PFSK-1 (cell line): ENCODE data around the gene CFAP61.

Source experiments
- POLR2AphosphoS5 ChIP-seq: IDR thresholded peaks from 2 replicates; pipeline ENCODE4 v1.6.1; 2012; ENCODE audit warnings: low read depth, mild to moderate bottlenecking, control low read depth, low read length, moderate library complexity
- SIN3A ChIP-seq: IDR thresholded peaks from 2 replicates; pipeline ENCODE4 v1.6.1; 2012; ENCODE audit warnings: mild to moderate bottlenecking, low read length, moderate library complexity, borderline replicate concordance; ENCODE audit not compliant: insufficient read depth
- TAF1 ChIP-seq: IDR thresholded peaks from 2 replicates; pipeline ENCODE4 v1.6.1; 2012; ENCODE audit warnings: low read length, control low read depth, borderline replicate concordance; ENCODE audit not compliant: insufficient read depth
- TF ChIP-seq, protein P1 (sequence below), 2 experiments: IDR thresholded peaks; 2 replicates each; pipeline versions ENCODE4 v1.6.1 to v1.8.0; 2011 to 2012; ENCODE audit warnings: low read depth in 2 of 2, low read length in 2 of 2, control low read depth in 1 of 2, inconsistent platforms in 1 of 2, mild to moderate bottlenecking in 1 of 2, moderate library complexity in 1 of 2; ENCODE audit not compliant: insufficient read depth in 1 of 2

DNA sequence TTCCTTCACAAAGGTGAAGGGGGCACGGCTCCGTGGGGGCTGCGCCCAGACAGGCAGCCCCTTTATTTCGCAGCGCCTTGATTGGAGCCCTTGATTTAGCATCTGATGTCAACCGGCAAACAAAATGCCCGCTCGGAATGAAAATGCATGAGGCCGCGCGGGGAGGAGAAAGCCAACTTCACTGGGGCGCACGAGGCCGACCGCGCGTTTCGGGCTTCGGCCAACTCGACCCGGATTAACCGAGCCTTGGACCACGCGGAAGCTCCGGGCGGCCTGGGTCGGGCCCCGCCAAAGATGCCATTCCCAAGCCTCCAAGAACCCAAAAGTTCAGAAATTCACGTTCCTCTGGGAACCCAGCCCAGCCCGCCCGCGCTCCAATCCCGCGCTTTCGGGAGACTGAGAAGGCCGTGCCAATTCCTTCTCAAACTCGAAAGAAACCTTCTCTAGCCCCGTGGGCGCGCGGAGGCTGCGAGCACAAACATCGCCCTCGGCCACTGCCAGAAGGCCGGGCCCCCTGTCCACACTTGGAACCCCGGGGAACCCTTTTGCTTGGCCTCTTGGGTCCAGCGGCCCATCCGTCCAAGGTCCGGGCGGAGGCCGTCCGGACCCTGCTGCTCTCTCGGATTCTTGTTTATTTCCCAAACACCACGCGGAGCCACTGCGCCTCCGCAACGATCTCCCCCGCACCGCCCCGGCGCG, 314.7 kb downstream of the CFAP61 start:
- no peak for TF ChIP-seq SIN3A
- TF ChIP-seq POLR2AphosphoS5 = no peak
- TF ChIP-seq, protein P1, sequence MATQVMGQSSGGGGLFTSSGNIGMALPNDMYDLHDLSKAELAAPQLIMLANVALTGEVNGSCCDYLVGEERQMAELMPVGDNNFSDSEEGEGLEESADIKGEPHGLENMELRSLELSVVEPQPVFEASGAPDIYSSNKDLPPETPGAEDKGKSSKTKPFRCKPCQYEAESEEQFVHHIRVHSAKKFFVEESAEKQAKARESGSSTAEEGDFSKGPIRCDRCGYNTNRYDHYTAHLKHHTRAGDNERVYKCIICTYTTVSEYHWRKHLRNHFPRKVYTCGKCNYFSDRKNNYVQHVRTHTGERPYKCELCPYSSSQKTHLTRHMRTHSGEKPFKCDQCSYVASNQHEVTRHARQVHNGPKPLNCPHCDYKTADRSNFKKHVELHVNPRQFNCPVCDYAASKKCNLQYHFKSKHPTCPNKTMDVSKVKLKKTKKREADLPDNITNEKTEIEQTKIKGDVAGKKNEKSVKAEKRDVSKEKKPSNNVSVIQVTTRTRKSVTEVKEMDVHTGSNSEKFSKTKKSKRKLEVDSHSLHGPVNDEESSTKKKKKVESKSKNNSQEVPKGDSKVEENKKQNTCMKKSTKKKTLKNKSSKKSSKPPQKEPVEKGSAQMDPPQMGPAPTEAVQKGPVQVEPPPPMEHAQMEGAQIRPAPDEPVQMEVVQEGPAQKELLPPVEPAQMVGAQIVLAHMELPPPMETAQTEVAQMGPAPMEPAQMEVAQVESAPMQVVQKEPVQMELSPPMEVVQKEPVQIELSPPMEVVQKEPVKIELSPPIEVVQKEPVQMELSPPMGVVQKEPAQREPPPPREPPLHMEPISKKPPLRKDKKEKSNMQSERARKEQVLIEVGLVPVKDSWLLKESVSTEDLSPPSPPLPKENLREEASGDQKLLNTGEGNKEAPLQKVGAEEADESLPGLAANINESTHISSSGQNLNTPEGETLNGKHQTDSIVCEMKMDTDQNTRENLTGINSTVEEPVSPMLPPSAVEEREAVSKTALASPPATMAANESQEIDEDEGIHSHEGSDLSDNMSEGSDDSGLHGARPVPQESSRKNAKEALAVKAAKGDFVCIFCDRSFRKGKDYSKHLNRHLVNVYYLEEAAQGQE (IDR thresholded peaks at IDR 0.05; ENCODE audit: insufficient read depth in 1 of 2, low read depth in 2 of 2, low read length in 2 of 2) = no peak
- no peak for TF ChIP-seq TAF1
